Epidermal melanocyte (primary cell): ENCODE data around the gene PLBD2.

Experiments
- DNase-seq: peaks from one replicate; pipeline ENCODE4 v3.0.0; 2011; ENCODE audit warnings: low spot score; ENCODE audit not compliant: insufficient read length

Gene PLBD2

GRCh38 chr12:113416091-113416754 is 57.8 kb downstream of the PLBD2 start:
- no peak for DNase-seq

- DNase-seq: no peak
Observed at GRCh38 chr12:113418213-113418879, 60.0 kb downstream of the PLBD2 start.

GRCh38 chr12:113420996-113421595 is 62.7 kb downstream of the PLBD2 start:
- DNase-seq: no peak

GRCh38 chr12:113422030-113422885 is 63.9 kb downstream of the PLBD2 start, which contains the start of gene SDSL:
Gene SDSL, plus strand, starts transcription at chr12:113422380. Its CDS starts 5,603 bp downstream, at chr12:113427983.
- DNase-seq: peak; percentile 67

GRCh38 chr12:113422886-113423669 is 64.7 kb downstream of the PLBD2 start:
- no peak for DNase-seq

- DNase-seq: no peak
Observed at GRCh38 chr12:113424456-113424855, 66.1 kb downstream of the PLBD2 start.

- peak; percentile 51 for DNase-seq
Observed at GRCh38 chr12:113424915-113425823, 66.8 kb downstream of the PLBD2 start.

GRCh38 chr12:113425960-113426453 is 67.6 kb downstream of the PLBD2 start:
- DNase-seq: no peak

- no peak for DNase-seq
Observed at GRCh38 chr12:113427882-113428281, 69.5 kb downstream of the PLBD2 start.

- no peak for DNase-seq
Observed at GRCh38 chr12:113428482-113428881, 70.1 kb downstream of the PLBD2 start.

GRCh38 chr12:113432986-113433385 is 74.6 kb downstream of the PLBD2 start:
- no peak for DNase-seq

GRCh38 chr12:113435367-113435766 is 77.0 kb downstream of the PLBD2 start:
- no peak for DNase-seq

- DNase-seq: no peak
Observed at GRCh38 chr12:113436586-113436985, 78.2 kb downstream of the PLBD2 start.

- DNase-seq: no peak
Observed at GRCh38 chr12:113436993-113437728, 78.8 kb downstream of the PLBD2 start.

- DNase-seq: no peak
Observed at GRCh38 chr12:113437729-113438100, 79.3 kb downstream of the PLBD2 start.

GRCh38 chr12:113438523-113439300 is 80.3 kb downstream of the PLBD2 start:
- DNase-seq: no peak

- DNase-seq: no peak
Observed at GRCh38 chr12:113439301-113439597, 80.9 kb downstream of the PLBD2 start.

- no peak for DNase-seq
Observed at GRCh38 chr12:113439606-113440030, 81.2 kb downstream of the PLBD2 start.
